Superior temporal gyrus (tissue), 1 donor: ENCODE results near the gene GLCCI1.
"Not testable (repeated sequence)": the region's sequence is repeated elsewhere in the genome, so short reads cannot be mapped to it uniquely, and the experiment has no call there.

ENCODE experiments used
- DNase-seq: peaks from one replicate; pipeline ENCODE4 v3.0.0-alpha.2; 2016; ENCODE audit errors: extremely low spot score

Gene GLCCI1

GRCh38 chr7:8048067-8048466 lies 79.5 kb downstream of the GLCCI1 start:
- DNase-seq: not testable (repeated sequence)

- no peak for DNase-seq
These were observed 82.8 kb downstream of the GLCCI1 start for GRCh38 chr7:8051373-8051772.

GRCh38 chr7:8051998-8052397 lies 83.4 kb downstream of the GLCCI1 start:
- no peak for DNase-seq

GRCh38 chr7:8052824-8053223 lies 84.2 kb downstream of the GLCCI1 start:
- no peak for DNase-seq

- DNase-seq: no peak
These were observed 87.8 kb downstream of the GLCCI1 start for GRCh38 chr7:8056439-8056838.

- no peak for DNase-seq
These were observed 89.0 kb downstream of the GLCCI1 start for GRCh38 chr7:8057566-8057965.

GRCh38 chr7:8058322-8058721 lies 89.7 kb downstream of the GLCCI1 start:
- no peak for DNase-seq

- DNase-seq: no peak
These were observed 90.3 kb downstream of the GLCCI1 start for GRCh38 chr7:8058852-8059251.

- no peak for DNase-seq
These were observed 91.6 kb downstream of the GLCCI1 start for GRCh38 chr7:8060241-8060640.

- not testable (repeated sequence) for DNase-seq
These were observed 94.7 kb downstream of the GLCCI1 start for GRCh38 chr7:8063300-8063699.

- no peak for DNase-seq
These were observed 95.2 kb downstream of the GLCCI1 start for GRCh38 chr7:8063706-8064297.

GRCh38 chr7:8064828-8065227 lies 96.2 kb downstream of the GLCCI1 start:
- no peak for DNase-seq

GRCh38 chr7:8065356-8065813 lies 96.8 kb downstream of the GLCCI1 start:
- DNase-seq: no peak

GRCh38 chr7:8068892-8069686 lies 100.5 kb downstream of the GLCCI1 start:
- no peak for DNase-seq

- DNase-seq: no peak
These were observed 102.0 kb downstream of the GLCCI1 start for GRCh38 chr7:8070451-8071180.

- no peak for DNase-seq
These were observed 109.8 kb downstream of the GLCCI1 start for GRCh38 chr7:8078418-8078817.

GRCh38 chr7:8082762-8083161 lies 114.2 kb downstream of the GLCCI1 start:
- no peak for DNase-seq

- no peak for DNase-seq
These were observed 116.2 kb downstream of the GLCCI1 start for GRCh38 chr7:8084836-8085235.

GRCh38 chr7:8085420-8085819 lies 116.8 kb downstream of the GLCCI1 start:
- DNase-seq: no peak

GRCh38 chr7:8086239-8086638 lies 117.6 kb downstream of the GLCCI1 start:
- no peak for DNase-seq

GRCh38 chr7:8089036-8089780 lies 120.6 kb downstream of the GLCCI1 start:
- no peak for DNase-seq

- DNase-seq: no peak
These were observed 123.5 kb downstream of the GLCCI1 start for GRCh38 chr7:8092140-8092539.
